ENCODE measurements around the gene MAPK1.

- TF ChIP-seq CTCF (IDR thresholded peaks at IDR 0.05; ENCODE audit: low read depth, low read length, poor library complexity, severe bottlenecking), result no peak
- TF ChIP-seq EZH2phosphoT487 (IDR thresholded peaks at IDR 0.05; ENCODE audit: borderline replicate concordance, low read length), result no peak
Measured at GRCh38 chr22:21835378-21835777, 32.1 kb downstream of the MAPK1 start.

Data from DOHH2 (cell line).